NCI-H2107 treated with DMSO at 0.1 percent for 48 hours (cell line): ENCODE results near the gene PHLDA1.

Experiments
- DNase-seq: peaks from one replicate; lab custom pipeline; 2025; ENCODE audit not compliant: unreplicated experiment; lab: John Stamatoyannopoulos, UW

PHLDA1 gene

GRCh38 chr12:76038176-76038575, 6.6 kb upstream of the PHLDA1 start:
- no peak for DNase-seq

- peak; percentile 96 for DNase-seq
Measured at GRCh38 chr12:76037130-76038103, 5.8 kb upstream of the PHLDA1 start.

- no peak for DNase-seq
Measured at GRCh38 chr12:76035045-76035444, 3.5 kb upstream of the PHLDA1 start.

- no peak for DNase-seq
Measured at GRCh38 chr12:76033081-76034011, 1.8 kb upstream of the PHLDA1 start.

GRCh38 chr12:76032043-76032981, 736 bp upstream of the PHLDA1 start:
- no peak for DNase-seq

GRCh38 chr12:76031081-76031413, 529 bp downstream of the PHLDA1 start:
- peak; percentile 45 for DNase-seq

- no peak for DNase-seq
Measured at GRCh38 chr12:76030341-76031080, 1.1 kb downstream of the PHLDA1 start.

GRCh38 chr12:76029982-76030340, 1.6 kb downstream of the PHLDA1 start:
- peak; percentile 63 for DNase-seq

- no peak for DNase-seq
Measured at GRCh38 chr12:76028571-76029277, 2.9 kb downstream of the PHLDA1 start.

- DNase-seq, result no peak
Measured at GRCh38 chr12:76026643-76027063, 4.9 kb downstream of the PHLDA1 start.

GRCh38 chr12:76025601-76026575, 5.7 kb downstream of the PHLDA1 start:
- no peak for DNase-seq

- DNase-seq, result no peak
Measured at GRCh38 chr12:76024942-76025600, 6.5 kb downstream of the PHLDA1 start.

- no peak for DNase-seq
Measured at GRCh38 chr12:76024102-76024781, 7.3 kb downstream of the PHLDA1 start.

GRCh38 chr12:76023069-76023690, 8.4 kb downstream of the PHLDA1 start:
- DNase-seq, result no peak

- no peak for DNase-seq
Measured at GRCh38 chr12:76022506-76022905, 9.1 kb downstream of the PHLDA1 start.
